GM19099 (cell line): ENCODE data around the gene BEND7.

ENCODE experiments used
- POLR2A ChIP-seq: IDR thresholded peaks from 3 replicates; pipeline ENCODE4 v1.6.1; 2011; ENCODE audit warnings: low read depth; ENCODE audit not compliant: insufficient read length; ENCODE audit errors: extremely low read depth

Gene BEND7

GRCh38 chr10:13527864-13528122 lies 1.0 kb downstream of the BEND7 start:
- TF ChIP-seq POLR2A: no peak

GRCh38 chr10:13526948-13527863 lies 1.6 kb downstream of the BEND7 start:
- no peak for TF ChIP-seq POLR2A

- TF ChIP-seq POLR2A: no peak
Observed at GRCh38 chr10:13525663-13526062, 3.2 kb downstream of the BEND7 start.

DNA sequence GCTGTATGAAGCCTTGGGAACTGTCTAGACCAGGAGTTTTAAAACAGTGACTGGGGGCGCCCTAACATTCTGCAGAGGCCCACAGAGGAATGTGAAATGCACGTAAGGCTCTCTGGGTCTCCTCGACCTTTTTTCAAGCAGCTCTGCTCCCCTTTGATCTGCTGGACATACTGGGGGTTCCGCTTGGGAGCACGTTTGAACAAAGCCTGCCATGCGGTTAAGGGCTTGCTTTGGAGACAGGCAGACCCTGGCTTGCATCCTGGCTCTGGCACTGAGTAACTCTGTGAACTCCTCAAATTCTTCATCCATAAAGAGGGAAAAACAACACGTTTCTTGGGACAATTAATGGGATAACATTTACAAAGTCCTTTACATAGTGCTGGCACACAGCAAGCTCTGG lies 7.8 kb downstream of the BEND7 start:
- TF ChIP-seq POLR2A: no peak

DNA sequence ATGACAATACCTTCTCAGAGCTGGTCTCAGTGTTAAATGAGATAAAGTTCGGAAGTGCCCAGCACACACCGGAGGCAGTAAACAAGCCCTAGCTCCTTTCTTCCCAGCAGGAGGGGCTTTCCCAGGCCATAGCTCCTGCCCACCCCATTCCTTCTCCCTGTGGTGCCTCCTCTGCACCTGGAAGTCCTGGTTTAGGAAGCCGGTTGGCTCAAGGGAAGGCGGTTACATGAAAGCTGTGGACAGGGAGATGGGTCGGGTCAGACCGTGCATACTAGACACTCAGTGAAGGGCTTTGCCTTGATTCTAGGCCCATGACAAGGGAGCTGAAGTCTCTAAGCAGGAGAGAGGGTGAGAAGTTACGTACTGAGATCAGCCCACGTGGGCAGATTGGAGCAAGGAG lies 8.6 kb downstream of the BEND7 start:
- TF ChIP-seq POLR2A: no peak

DNA sequence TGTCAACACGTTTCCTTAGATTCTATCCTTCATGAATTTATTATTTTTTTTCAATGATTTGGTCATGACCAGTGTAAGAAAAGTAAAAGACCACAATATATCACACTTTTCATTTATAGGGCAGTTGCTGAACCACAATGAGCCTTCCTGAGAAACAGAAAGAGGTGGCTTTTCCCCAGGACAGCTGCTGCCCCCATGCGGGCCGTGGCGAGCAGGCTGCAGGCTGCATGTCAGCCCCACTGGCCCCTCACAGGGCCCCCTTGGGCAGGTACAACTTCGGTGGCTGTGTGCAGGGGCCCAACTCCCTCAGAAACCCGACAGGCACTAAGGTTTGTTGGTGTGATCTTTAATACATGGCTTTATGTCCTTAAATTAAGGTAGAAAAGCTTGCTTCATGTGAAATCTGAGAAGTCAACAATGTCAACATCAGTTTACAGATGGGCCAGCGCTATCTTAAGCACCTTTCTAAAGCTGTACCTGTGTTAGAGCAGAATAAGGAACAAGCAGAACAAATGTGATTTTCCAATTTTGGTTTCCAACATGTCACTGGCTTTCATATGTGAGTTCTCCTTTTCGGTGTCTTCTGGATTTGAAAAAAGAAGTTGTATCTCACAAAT lies 10.6 kb downstream of the BEND7 start:
- no peak for TF ChIP-seq POLR2A

DNA sequence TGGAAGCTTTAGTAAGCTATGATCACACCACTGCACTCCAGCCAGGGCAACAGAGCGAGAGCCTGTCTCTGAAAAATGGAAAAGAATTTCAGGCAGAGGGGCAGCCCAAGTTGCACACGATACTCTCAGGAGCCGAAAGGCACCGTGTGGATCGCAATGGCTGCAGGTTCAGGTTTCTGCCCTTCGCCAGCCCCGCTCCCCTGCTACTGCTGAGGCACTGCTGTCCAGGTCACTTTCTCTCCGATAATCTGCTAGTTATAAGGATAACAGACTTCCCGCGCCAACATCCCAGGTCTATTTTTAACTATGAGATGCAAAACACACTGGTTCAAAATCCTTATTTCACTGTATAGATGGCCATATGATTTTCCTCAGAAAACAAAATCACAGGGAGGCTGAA lies 11.1 kb downstream of the BEND7 start:
- no peak for TF ChIP-seq POLR2A

DNA sequence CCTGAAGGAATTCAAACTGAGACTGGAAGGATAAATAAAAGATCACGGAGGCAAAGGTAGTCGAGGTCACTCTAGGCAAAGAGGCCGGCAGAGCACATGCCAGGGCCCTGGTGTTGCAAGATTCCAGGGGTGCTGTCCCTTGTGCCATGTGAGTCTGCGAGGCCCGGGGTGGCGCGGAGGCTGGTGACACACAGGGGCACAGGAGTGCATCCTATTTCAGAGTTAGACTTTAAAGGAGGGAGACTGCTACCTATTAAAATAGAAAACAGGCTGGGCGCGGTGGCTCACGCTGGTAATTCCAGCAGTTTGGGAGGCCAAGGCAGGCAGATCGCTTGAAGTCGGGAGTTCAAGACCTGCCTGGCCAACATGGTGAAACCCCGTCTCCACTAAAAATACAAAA lies 12.6 kb downstream of the BEND7 start:
- no peak for TF ChIP-seq POLR2A

- no peak for TF ChIP-seq POLR2A
Observed at GRCh38 chr10:13515467-13515866, 13.3 kb downstream of the BEND7 start.

GRCh38 chr10:13514296-13514695 lies 14.5 kb downstream of the BEND7 start:
- no peak for TF ChIP-seq POLR2A

GRCh38 chr10:13512564-13512963 lies 16.2 kb downstream of the BEND7 start:
- TF ChIP-seq POLR2A: no peak

- TF ChIP-seq POLR2A: no peak
Observed at GRCh38 chr10:13511409-13511808, 17.4 kb downstream of the BEND7 start.

DNA sequence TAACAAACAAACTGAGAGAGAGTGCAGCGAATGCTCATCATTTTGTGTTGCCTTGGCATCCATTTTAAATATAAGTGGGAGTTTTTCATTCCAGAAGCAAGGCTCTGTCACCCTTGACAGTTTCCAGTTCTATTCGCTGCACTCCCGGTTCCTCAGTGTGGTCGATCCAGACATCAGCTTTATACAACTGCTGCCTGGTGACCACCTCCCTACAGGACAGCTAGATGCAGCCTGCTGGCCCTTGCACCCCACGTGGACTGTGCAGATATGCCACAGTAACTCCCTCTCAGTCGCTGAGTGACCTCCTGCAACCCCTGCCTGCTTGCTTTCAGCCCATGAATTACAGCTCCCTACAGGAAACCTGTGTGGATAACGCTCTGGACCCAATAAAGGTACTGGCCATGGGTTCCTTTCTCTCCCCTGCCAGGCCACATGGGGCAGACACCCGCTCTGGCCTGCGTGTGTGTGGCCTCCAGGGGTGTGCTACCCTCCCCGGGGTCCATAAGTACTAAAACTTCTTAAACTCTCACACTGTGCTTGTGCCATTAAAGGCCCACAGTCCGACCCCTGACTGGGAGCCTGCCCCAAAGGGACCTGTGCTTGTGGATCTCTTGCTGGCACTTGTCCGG lies 23.6 kb downstream of the BEND7 start:
- no peak for TF ChIP-seq POLR2A

DNA sequence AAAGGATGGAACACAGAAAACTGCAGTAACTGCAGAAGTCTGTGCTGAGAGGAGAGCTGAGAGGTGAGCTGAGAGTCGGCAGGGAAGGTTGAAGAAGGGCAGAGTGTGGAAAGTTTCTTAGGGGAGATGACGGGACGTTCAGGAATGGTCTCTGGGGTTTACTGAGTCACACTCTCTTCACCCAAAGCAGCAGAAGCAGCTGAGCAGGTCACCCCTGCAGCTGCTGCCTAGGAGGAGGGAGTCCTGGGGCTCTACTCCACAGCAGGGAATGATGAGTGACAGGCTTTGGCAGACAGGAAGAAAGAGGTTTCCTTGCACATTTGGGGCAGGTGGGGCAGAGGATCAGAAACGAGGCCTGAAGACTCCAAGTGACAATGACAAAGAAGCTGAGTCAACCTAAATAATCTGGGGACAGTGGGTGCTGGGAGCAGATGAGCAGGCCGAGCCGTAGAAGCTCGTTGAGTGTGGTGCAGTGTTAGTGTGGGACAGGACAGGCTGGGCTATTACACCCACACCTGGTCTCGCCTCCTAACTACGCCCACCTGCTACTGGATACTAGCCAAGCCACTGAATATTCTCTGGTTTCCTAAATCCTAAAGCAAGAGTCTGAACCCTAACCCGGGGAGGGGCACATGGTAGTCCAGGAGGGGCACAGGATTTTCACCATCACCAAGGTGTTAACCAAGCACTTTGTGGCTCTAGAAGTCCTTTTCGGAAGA lies 24.9 kb downstream of the BEND7 start:
- no peak for TF ChIP-seq POLR2A

DNA sequence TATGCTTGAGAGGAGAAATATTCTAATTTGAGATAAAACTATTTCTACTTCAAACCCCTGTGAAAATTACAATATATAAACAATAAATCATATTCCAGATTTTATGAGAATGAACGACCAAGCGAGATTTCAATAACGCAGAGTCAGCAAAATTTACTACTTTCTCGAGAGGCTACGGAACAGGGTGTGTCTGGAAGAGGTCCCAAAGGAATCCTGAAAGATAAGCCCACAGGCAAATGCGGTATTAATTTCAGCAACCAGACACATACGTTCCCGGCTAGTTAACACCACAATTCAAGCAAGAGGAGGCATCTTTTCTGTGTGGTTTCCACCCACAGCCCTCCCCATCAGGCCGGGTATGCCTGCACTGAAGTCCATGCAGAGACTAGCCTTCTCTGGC lies 26.4 kb downstream of the BEND7 start:
- TF ChIP-seq POLR2A: no peak
